Measurements from ENCODE around the gene SKP1. TPM values are rescaled to one million over a fixed set of nuclear protein-coding genes. Genes with fewer than 3 reads are reported as not detected.

The SKP1 gene
- total and polyA plus RNA-seq, 9 of the 15 experiments (the other 6 are each of a cell fraction or from before 2014, with no cell fraction given), result 301 to 2,109 (median 639) TPM

DNA sequence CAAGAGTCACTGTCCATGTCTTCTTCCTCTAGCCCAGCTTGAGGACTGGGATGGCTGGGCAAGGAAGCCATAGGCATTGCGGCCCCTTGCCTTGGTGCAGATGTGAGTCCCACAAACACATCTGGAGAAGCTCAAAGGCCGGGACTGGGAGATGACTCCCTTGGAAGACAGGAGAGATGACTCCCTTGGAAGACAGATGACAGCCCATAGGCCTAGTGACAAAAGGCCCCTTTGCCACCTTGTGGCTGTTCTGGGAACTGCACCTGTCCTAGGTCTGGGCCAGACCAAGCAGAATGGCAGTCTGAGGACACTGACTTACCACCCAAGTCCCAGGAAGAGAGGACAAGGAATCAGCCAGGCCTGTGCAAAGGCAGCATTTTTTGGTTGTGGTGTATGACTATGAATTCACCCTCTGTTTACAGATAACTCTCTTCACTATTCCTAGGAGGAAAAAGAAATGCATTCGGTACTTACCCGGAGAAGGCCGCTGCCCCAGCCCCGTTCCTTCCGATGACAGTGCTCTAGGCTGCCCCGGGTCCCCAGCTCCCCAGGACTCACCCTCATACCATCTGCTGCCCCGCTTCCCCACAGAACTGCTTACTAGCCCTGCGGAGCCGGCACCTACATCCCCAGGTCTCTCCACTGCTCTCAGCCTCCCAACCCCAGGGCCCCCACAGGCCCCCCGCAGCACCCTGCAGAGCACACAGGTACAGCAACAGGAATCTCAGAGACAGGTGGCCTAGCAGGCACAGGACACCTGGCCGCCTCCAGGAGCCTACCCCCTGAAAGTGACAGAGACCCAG, 30.8 kb downstream of the SKP1 start (continued):
- TF ChIP-seq NCOA1 (IDR thresholded peaks at IDR 0.05; ENCODE audit: low read depth) (no peak), HDGF (IDR thresholded peaks at IDR 0.05) (0 out of 2 replicates have a peak, but pooled peaks have one; percentile 20), XRCC4 (IDR thresholded peaks at IDR 0.05; ENCODE audit: extremely low read depth, insufficient read depth, insufficient read length) (no peak), RHOXF2B (CRISPR knock-in tag; conservative IDR thresholded peaks at IDR 0.05) (no peak), MBD2 (IDR thresholded peaks at IDR 0.05; ENCODE audit: borderline replicate concordance, low read depth) (no peak), TGIF2 (CRISPR knock-in tag; IDR thresholded peaks at IDR 0.05) (no peak), CREB1 (IDR thresholded peaks at IDR 0.05) (no peak), CREB1 (CRISPR knock-in tag; IDR thresholded peaks at IDR 0.05) (peak; percentile 25; the same call in 1 of the 2 replicates), GABPB1 (CRISPR knock-in tag; IDR thresholded peaks at IDR 0.05) (0 out of 2 replicates have a peak, but pooled peaks have one; percentile 17), HDAC8 (tag; IDR thresholded peaks at IDR 0.05) (no peak), NR2C1 (IDR thresholded peaks at IDR 0.05) (no peak), NR2C1 (tag; IDR thresholded peaks at IDR 0.05) (no peak), MAFF (IDR thresholded peaks at IDR 0.05; ENCODE audit: low read length) (no peak), FOXA1 (IDR thresholded peaks at IDR 0.05; ENCODE audit: borderline replicate concordance) (no peak), NCOA4 (IDR thresholded peaks at IDR 0.05; ENCODE audit: partially characterized antibody) (no peak)
- TF ChIP-seq, protein P1, sequence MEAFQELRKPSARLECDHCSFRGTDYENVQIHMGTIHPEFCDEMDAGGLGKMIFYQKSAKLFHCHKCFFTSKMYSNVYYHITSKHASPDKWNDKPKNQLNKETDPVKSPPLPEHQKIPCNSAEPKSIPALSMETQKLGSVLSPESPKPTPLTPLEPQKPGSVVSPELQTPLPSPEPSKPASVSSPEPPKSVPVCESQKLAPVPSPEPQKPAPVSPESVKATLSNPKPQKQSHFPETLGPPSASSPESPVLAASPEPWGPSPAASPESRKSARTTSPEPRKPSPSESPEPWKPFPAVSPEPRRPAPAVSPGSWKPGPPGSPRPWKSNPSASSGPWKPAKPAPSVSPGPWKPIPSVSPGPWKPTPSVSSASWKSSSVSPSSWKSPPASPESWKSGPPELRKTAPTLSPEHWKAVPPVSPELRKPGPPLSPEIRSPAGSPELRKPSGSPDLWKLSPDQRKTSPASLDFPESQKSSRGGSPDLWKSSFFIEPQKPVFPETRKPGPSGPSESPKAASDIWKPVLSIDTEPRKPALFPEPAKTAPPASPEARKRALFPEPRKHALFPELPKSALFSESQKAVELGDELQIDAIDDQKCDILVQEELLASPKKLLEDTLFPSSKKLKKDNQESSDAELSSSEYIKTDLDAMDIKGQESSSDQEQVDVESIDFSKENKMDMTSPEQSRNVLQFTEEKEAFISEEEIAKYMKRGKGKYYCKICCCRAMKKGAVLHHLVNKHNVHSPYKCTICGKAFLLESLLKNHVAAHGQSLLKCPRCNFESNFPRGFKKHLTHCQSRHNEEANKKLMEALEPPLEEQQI (IDR thresholded peaks at IDR 0.05), result no peak
- TF ChIP-seq, protein P2, sequence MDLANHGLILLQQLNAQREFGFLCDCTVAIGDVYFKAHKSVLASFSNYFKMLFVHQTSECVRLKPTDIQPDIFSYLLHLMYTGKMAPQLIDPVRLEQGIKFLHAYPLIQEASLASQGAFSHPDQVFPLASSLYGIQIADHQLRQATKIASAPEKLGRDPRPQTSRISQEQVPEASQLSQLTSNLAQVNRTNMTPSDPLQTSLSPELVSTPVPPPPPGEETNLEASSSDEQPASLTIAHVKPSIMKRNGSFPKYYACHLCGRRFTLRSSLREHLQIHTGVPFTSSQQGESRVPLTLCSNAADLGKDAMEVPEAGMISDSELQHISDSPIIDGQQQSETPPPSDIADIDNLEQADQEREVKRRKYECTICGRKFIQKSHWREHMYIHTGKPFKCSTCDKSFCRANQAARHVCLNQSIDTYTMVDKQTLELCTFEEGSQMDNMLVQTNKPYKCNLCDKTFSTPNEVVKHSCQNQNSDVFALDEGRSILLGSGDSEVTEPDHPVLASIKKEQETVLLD (IDR thresholded peaks at IDR 0.05), result no peak
- TF ChIP-seq, protein P3, sequence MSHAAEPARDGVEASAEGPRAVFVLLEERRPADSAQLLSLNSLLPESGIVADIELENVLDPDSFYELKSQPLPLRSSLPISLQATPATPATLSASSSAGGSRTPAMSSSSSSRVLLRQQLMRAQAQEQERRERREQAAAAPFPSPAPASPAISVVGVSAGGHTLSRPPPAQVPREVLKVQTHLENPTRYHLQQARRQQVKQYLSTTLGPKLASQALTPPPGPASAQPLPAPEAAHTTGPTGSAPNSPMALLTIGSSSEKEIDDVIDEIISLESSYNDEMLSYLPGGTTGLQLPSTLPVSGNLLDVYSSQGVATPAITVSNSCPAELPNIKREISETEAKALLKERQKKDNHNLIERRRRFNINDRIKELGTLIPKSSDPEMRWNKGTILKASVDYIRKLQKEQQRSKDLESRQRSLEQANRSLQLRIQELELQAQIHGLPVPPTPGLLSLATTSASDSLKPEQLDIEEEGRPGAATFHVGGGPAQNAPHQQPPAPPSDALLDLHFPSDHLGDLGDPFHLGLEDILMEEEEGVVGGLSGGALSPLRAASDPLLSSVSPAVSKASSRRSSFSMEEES (CRISPR knock-in tag; IDR thresholded peaks at IDR 0.05), result no peak
- TF ChIP-seq, protein P4, sequence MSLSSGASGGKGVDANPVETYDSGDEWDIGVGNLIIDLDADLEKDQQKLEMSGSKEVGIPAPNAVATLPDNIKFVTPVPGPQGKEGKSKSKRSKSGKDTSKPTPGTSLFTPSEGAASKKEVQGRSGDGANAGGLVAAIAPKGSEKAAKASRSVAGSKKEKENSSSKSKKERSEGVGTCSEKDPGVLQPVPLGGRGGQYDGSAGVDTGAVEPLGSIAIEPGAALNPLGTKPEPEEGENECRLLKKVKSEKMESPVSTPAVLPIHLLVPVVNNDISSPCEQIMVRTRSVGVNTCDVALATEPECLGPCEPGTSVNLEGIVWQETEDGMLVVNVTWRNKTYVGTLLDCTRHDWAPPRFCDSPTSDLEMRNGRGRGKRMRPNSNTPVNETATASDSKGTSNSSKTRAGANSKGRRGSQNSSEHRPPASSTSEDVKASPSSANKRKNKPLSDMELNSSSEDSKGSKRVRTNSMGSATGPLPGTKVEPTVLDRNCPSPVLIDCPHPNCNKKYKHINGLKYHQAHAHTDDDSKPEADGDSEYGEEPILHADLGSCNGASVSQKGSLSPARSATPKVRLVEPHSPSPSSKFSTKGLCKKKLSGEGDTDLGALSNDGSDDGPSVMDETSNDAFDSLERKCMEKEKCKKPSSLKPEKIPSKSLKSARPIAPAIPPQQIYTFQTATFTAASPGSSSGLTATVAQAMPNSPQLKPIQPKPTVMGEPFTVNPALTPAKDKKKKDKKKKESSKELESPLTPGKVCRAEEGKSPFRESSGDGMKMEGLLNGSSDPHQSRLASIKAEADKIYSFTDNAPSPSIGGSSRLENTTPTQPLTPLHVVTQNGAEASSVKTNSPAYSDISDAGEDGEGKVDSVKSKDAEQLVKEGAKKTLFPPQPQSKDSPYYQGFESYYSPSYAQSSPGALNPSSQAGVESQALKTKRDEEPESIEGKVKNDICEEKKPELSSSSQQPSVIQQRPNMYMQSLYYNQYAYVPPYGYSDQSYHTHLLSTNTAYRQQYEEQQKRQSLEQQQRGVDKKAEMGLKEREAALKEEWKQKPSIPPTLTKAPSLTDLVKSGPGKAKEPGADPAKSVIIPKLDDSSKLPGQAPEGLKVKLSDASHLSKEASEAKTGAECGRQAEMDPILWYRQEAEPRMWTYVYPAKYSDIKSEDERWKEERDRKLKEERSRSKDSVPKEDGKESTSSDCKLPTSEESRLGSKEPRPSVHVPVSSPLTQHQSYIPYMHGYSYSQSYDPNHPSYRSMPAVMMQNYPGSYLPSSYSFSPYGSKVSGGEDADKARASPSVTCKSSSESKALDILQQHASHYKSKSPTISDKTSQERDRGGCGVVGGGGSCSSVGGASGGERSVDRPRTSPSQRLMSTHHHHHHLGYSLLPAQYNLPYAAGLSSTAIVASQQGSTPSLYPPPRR (CRISPR knock-in tag; IDR thresholded peaks at IDR 0.05; ENCODE audit: borderline replicate concordance), result no peak

All from K562 (cell line).